ENCODE data around the gene KIFAP3. TPM values are rescaled to one million over a fixed set of nuclear protein-coding genes. Genes with fewer than 3 reads are reported as not detected.
A peak's percentile ranks its signal among the peaks of the same experiment; 100 is the strongest.

KIFAP3 gene
- total RNA-seq, 1 donor = 39.8 TPM

DNA sequence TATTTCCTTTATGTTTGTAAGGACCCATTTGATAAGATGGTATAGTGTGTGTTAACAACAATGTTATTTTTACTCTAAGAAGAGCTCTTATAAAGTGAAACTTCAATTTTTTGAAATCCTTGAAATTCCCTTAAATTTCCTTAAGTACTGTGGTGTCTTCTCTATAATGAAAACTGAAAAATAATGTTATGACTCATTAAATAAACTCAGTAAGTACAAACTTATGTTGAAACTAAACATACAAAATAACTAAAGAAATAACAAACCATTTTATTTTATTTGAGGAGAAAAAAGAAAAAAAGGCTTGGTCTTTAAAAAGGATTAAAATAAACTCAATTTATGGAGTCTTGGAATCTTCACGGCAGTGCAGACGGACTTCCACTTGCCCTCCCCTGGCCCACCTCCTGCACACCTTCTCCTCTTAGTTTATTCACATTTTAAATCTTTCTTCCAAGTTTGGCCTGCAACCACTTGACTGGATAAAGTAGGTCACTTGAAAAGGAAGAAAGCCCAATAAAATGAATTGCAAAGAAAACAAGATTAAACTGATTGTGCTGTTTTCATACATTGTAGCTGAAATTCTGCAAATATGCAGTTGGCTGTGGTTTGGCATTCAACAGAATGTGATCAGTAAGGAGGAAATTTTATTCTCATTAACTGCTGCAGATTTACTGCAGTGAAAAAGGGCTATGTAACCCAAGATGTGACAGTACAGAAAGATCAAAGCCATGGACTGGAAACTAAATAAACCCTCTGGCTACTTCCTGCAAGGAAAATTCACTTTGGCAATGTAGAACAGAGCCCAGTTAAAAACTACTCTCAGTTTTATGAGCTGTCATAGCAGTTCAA lies 132.3 kb downstream of the KIFAP3 start:
- peak; percentile 64 for DNase-seq (ENCODE audit: low read depth)
- TF ChIP-seq, protein P1, sequence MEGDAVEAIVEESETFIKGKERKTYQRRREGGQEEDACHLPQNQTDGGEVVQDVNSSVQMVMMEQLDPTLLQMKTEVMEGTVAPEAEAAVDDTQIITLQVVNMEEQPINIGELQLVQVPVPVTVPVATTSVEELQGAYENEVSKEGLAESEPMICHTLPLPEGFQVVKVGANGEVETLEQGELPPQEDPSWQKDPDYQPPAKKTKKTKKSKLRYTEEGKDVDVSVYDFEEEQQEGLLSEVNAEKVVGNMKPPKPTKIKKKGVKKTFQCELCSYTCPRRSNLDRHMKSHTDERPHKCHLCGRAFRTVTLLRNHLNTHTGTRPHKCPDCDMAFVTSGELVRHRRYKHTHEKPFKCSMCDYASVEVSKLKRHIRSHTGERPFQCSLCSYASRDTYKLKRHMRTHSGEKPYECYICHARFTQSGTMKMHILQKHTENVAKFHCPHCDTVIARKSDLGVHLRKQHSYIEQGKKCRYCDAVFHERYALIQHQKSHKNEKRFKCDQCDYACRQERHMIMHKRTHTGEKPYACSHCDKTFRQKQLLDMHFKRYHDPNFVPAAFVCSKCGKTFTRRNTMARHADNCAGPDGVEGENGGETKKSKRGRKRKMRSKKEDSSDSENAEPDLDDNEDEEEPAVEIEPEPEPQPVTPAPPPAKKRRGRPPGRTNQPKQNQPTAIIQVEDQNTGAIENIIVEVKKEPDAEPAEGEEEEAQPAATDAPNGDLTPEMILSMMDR (IDR thresholded peaks at IDR 0.05; ENCODE audit: insufficient read depth, low read length) = no peak
- no peak overlapping the region for H3K4me3 ChIP-seq (ENCODE audit: low read depth, low read length)

DNA sequence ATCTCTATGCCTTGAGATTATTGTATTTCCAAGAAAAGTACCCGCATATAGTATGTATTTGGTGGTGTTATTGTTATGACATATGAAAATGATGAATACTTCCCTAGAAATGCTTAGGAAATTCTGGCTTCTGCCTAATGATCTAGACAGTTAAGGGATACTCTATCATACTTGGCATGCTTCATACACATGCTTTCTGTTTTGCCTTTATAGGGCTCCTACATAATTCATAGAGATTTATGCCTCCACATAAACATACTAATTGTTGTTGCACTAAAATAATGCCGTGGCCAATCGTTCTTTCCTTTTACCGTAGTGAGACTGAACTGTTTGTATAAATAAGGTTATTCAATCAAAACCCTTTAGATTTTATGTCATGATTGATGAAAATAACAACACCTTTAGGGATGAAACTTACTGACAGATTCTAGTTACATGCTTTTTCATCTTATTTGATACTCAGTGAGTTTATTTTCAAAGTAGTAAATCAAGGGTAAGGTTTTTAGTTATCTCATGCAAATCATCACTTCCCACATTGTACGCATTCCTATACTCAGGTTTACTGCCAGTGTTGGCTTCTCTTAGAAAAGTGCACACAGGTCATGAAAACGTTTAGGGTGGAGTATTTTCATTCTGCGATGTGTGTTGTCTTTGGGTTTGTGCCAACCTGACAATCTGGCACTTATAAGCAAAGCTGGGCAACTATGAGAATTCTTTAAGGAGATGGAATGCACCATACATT lies 140.3 kb downstream of the KIFAP3 start:
- DNase-seq (ENCODE audit: low read depth) = peak; percentile 66
- no peak overlapping the region for H3K4me3 ChIP-seq (ENCODE audit: low read depth, low read length)
- TF ChIP-seq, protein P1 (IDR thresholded peaks at IDR 0.05; ENCODE audit: insufficient read depth, low read length) = no peak

DNA sequence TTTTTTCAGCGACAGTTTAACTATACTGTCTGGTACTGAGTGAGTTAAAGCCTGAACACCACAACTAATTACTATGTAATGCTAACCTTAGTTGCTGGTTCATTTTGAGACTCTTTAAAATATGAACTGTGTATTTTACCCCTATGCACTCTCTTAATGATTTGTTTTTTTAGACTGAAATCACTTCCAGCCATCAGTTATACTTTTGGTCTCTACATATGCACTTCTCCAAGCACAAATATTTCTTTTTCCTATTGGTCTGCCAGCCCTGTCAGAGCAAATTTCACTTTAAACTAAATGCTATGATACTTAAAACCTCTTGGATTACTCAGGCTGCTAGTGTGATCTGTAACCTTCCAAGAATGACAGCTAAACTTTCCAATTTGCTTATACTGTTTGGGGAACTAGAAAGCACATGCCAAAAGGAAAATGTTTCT lies 142.7 kb downstream of the KIFAP3 start:
- DNase-seq (ENCODE audit: low read depth) = peak; percentile 51
- H3K4me3 ChIP-seq (ENCODE audit: low read depth, low read length) = no peak overlapping the region
- TF ChIP-seq, protein P1 (IDR thresholded peaks at IDR 0.05; ENCODE audit: insufficient read depth, low read length) = no peak

DNA sequence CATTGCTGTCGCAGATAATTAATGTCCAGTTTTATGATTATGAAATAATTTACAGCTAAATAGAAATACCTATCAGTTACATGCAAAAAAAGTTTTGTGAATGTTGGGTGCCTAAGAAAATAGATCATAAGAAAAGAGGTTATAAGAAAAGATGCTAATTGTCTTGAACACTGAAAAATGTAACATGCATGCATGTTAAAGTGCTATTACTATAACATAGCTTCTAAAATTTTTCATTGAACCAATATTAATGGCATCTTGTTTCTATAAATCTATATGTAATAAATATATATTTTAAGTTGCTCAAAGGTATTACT lies 145.3 kb downstream of the KIFAP3 start:
- no peak overlapping the region for H3K4me3 ChIP-seq (ENCODE audit: low read depth, low read length)
- TF ChIP-seq, protein P1 (IDR thresholded peaks at IDR 0.05; ENCODE audit: insufficient read depth, low read length) = no peak
- DNase-seq (ENCODE audit: low read depth) = no peak

DNA sequence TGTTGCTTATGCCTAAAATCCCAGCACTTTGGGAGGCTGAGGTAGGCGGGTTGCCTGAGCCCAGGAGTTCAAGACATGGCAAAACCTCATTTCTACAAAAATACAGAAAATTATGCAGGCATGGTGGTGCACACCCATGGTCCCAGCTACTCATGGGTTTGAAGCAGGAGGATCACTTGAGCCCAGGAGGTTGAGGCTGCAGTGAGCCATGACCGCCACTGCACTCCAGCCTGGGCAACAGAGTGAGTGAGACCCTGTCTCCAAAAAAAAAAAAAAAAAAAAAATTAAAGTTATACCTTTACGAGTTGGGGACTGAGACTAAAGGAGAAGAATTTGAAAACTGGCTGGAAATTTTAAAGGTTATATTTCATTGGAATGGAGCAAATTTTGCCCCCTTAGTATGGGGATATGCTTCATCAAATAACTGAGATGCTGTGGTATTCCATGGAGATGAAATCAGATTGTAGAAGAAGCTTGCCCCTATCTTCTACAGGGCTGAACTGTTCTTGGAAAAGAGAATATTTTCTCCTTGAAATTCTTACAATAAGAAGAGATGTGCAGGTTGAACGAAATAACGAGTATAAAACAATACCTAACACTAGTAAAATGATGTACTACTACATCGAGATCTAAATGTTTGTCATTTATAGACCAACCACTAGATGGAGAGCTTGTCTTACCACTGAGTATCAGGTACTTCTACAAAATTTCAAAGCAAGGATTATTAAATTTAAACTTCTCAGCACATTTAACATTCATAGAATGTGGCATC lies 145.9 kb downstream of the KIFAP3 start:
- DNase-seq (ENCODE audit: low read depth) = peak; percentile 80
- H3K4me3 ChIP-seq (ENCODE audit: low read depth, low read length) = no peak overlapping the region
- TF ChIP-seq, protein P1 (IDR thresholded peaks at IDR 0.05; ENCODE audit: insufficient read depth, low read length) = peak; percentile 67
